ENCODE measurements around the gene APEX1. TPM values are rescaled to one million over a fixed set of nuclear protein-coding genes. Genes with fewer than 3 reads are reported as not detected.

Gene APEX1
- total RNA-seq, 1 experiment from 2014 or later: 113 TPM

DNA sequence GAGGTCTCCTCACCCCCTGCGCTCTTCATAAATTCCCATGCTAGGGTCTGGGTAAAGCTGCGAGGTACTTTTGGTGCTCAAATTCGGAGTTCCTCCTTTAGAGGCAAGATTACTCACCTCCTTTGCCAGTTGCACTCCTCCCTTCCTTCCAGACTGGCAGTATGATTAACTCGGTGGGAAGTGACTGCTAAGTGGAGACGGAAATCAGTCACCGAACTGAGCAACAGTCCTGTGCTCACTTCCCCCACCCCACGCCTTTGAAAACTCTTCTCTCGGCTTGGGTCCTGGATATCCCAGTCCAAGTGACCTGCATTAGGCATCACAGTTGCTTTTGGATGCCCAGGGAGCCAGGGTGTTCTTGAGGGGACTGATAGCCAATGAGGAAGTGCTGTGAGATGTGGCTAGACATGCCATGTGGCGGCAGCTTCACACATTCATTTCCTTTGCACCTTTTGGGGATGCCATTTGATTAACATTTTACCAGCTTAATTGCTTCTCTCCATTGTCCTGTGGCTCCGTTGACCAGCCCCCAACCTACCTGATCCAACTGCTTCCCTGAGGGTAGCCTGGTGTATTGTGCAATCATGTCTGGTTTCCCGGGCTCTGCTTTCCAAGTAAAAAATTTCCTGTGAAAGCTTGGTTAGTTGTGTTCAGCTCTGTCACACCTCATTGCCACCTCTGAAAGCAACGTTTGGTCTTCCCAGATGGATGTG, 15.0 kb downstream of the APEX1 start:
- H3K27ac ChIP-seq: peak overlapping the region; percentile 80
- peaks cover 11% of the 10 kb centered on the region; the same call in 1 of the 2 replicates for H3F3A ChIP-seq (ENCODE audit: insufficient read depth, low read depth)
- H3K9me3 ChIP-seq (ENCODE audit: insufficient read depth, low read depth): no peaks in the 10 kb centered on the region
- CTCF ChIA-PET: interaction anchor here (0.6 kb wide), 1 partner anchor 17 kb away, joined by 3 read pairs; no protein-coding TSS in a partner anchor
- H2AFZ ChIP-seq: peak overlapping the region; percentile 94
- H3K4me3 ChIP-seq: peak overlapping the region; percentile 80
- H3K4me1 ChIP-seq (replicated peaks; ENCODE audit: insufficient read depth): no peaks in the 10 kb centered on the region; the same call in none of the 2 replicates
- TSS peak; percentile 48 for BruUV-seq (replicated peaks)
- no peaks in the 10 kb centered on the region for H3K36me3 ChIP-seq (ENCODE audit: low read depth)
- H4K20me1 ChIP-seq (ENCODE audit: insufficient read depth): no peaks in the 10 kb centered on the region
- no peak for TF ChIP-seq CTCF (conservative IDR thresholded peaks at IDR 0.05)
- no peak for TF ChIP-seq EZH2 (IDR thresholded peaks at IDR 0.05; ENCODE audit: low read depth)
- DNase-seq: peak; percentile 16 to 63
- H3K9me2 ChIP-seq (ENCODE audit: insufficient read depth): no peaks in the 10 kb centered on the region
- H3K27me3 ChIP-seq (ENCODE audit: insufficient read depth, low read depth): no peaks in the 10 kb centered on the region
- H3K79me2 ChIP-seq (ENCODE audit: low read depth): peaks cover 23% of the 10 kb centered on the region
- intact Hi-C loops (cut with micrococcal nuclease; ENCODE audit: unreplicated experiment): loop anchor here (1.0 to 10.0 kb wide), 2 partner anchors 9 to 125 kb away; partner anchors contain the start of genes PARP2 and PIP4P1
- H3K4me2 ChIP-seq: peak overlapping the region; percentile 100
- POLR2A ChIA-PET (ENCODE audit: unreplicated experiment): interaction anchor here (0.7 to 1.2 kb wide), 2 partner anchors 8 to 130 kb away, joined by 5 to 6 read pairs; partner anchors contain the start of gene PIP4P1

GRCh38 chr14:20470603-20470901, 15.5 kb downstream of the APEX1 start:
- H3K27me3 ChIP-seq (ENCODE audit: insufficient read depth, low read depth): no peaks in the 10 kb centered on the region
- peaks cover 23% of the 10 kb centered on the region for H3K79me2 ChIP-seq (ENCODE audit: low read depth)
- intact Hi-C loops (cut with micrococcal nuclease; ENCODE audit: unreplicated experiment): no loop called here
- no peaks in the 10 kb centered on the region for H3K9me3 ChIP-seq (ENCODE audit: insufficient read depth, low read depth)
- peaks cover 11% of the 10 kb centered on the region; the same call in 1 of the 2 replicates for H3F3A ChIP-seq (ENCODE audit: insufficient read depth, low read depth)
- TF ChIP-seq EZH2 (IDR thresholded peaks at IDR 0.05; ENCODE audit: low read depth): no peak
- TF ChIP-seq CTCF (conservative IDR thresholded peaks at IDR 0.05): no peak
- peak overlapping the region; percentile 94 for H2AFZ ChIP-seq
- DNase-seq: peak in 1 of 2 experiments; percentile 39
- no peaks in the 10 kb centered on the region for H4K20me1 ChIP-seq (ENCODE audit: insufficient read depth)
- no TSS peak for BruUV-seq (replicated peaks)
- no peaks in the 10 kb centered on the region for H3K9me2 ChIP-seq (ENCODE audit: insufficient read depth)
- peak overlapping the region; percentile 80 for H3K4me3 ChIP-seq
- POLR2A ChIA-PET (ENCODE audit: unreplicated experiment): interaction anchor here (0.7 to 1.2 kb wide), 2 partner anchors 9 to 129 kb away, joined by 5 to 6 read pairs; partner anchors contain the start of gene PIP4P1
- peak overlapping the region; percentile 80 for H3K27ac ChIP-seq
- peak overlapping the region; percentile 100 for H3K4me2 ChIP-seq
- CTCF ChIA-PET: no interaction called here
- no peaks in the 10 kb centered on the region for H3K36me3 ChIP-seq (ENCODE audit: low read depth)
- H3K4me1 ChIP-seq (replicated peaks; ENCODE audit: insufficient read depth): no peaks in the 10 kb centered on the region; the same call in none of the 2 replicates

GRCh38 chr14:20472536-20473169, 17.6 kb downstream of the APEX1 start:
- H3K4me1 ChIP-seq (replicated peaks; ENCODE audit: insufficient read depth): no peaks in the 10 kb centered on the region; the same call in none of the 2 replicates
- TF ChIP-seq CTCF (conservative IDR thresholded peaks at IDR 0.05): no peak
- no peak for TF ChIP-seq EZH2 (IDR thresholded peaks at IDR 0.05; ENCODE audit: low read depth)
- intact Hi-C loops (cut with micrococcal nuclease; ENCODE audit: unreplicated experiment): no loop called here
- no peaks in the 10 kb centered on the region for H3K36me3 ChIP-seq (ENCODE audit: low read depth)
- peaks cover 23% of the 10 kb centered on the region for H3K79me2 ChIP-seq (ENCODE audit: low read depth)
- H3K4me2 ChIP-seq: no peak overlapping the region
- peaks cover 8% of the 10 kb centered on the region; the same call in 1 of the 2 replicates for H3F3A ChIP-seq (ENCODE audit: insufficient read depth, low read depth)
- no peaks in the 10 kb centered on the region for H3K9me2 ChIP-seq (ENCODE audit: insufficient read depth)
- no TSS peak for BruUV-seq (replicated peaks)
- H3K27me3 ChIP-seq (ENCODE audit: insufficient read depth, low read depth): no peaks in the 10 kb centered on the region
- no peak overlapping the region for H2AFZ ChIP-seq
- no peaks in the 10 kb centered on the region for H4K20me1 ChIP-seq (ENCODE audit: insufficient read depth)
- ChIA-PET POLR2A (ENCODE audit: unreplicated experiment) (interaction anchor here (0.7 kb wide), 1 partner anchor 15 kb away, joined by 4 read pairs; no protein-coding TSS in a partner anchor), CTCF (no interaction called here)
- H3K27ac ChIP-seq: no peak overlapping the region
- no peaks in the 10 kb centered on the region for H3K9me3 ChIP-seq (ENCODE audit: insufficient read depth, low read depth)
- no peak overlapping the region for H3K4me3 ChIP-seq
- no peak for DNase-seq

Data from PC-9 (cell line).